LHCN-M2 (cell line): ENCODE results near the gene IPMK. TPM values are rescaled to one million over a fixed set of nuclear protein-coding genes. Genes with fewer than 3 reads are reported as not detected.

Experiments used
- DNase-seq: peaks from one replicate; pipeline ENCODE4 v3.0.0-alpha.2; 2012; ENCODE audit warnings: low read depth
- polyA plus RNA-seq: library from polyadenylated mRNA; unstranded; fragments of >200 nt; gene quantifications from one replicate; pipeline ENCODE4 v1.2.1, GENCODE V29; 2012; ENCODE audit warnings: missing spikeins
- total RNA-seq: library from RNA; depleted of rRNA; stranded (reverse); fragments of >200 nt; gene quantifications from 2 replicates; pipeline ENCODE4 v1.2.3, GENCODE V29; 2014; rRNA removed

IPMK gene
- total RNA-seq = 6.8 and 7.6 TPM in 2 replicates
- 1.1 TPM for polyA plus RNA-seq

- peak; percentile 89 for DNase-seq
Observed at GRCh38 chr10:58267713-58268453, at the start of gene IPMK. Gene IPMK, minus strand, starts transcription at chr10:58267894. Its CDS starts 283 bp downstream, at chr10:58267611.

DNA sequence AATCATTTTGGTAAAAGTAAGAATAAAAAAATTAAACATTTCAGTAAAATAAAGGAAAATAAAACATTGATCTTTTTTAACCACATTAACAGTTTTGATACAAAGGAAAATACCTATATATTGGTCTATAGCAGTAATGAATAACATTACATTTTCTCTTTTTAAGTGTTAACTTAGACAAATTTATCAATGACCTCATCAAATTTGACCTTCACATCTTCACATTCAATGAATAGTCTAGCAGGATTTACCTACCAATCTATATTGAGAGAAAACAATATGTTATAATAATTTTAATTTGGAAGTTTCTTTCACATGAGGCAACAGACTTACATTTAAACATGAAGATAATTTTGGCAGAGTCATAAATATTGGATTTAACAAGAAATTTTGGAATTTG, 49.2 kb upstream of the IPMK start:
- DNase-seq = no peak

DNA sequence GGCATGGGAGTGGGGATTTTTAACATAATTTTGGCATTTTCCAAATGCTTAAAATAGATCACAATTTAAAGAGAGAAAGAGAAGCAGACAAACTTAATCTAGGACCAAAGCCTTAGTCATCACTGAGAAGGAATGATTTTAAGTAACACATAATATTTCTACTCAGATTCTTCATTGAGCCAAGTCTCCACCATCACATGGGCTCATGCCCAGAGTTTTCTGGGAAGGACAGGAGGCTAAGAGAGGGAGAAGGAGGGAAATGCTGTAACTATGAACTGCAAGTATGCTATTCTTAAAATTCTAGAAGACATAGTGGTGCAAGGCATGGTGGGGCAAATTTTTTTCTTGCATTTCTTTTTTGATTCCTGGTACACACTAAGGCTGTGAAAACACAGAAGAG, 43.3 kb upstream of the IPMK start:
- DNase-seq = no peak

DNA sequence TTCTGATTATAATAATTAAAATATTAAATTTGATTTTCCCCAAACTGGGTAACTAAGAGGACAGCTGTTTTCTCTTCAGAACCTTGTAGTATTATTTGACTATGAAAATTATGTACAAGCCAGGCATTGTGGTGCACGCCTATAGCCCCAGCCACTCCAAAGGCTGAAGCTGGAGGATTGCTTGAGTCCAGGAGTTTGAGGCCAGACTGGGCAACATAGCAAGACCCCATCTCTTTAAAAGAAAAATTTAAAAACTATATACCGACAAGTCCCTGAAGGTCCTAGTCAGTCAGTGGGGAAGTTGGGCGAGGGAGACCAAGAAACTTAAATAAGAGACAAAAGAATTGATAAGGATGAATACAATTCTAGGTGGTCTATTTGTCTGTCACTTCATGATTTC, 40.0 kb upstream of the IPMK start:
- no peak for DNase-seq

- DNase-seq = no peak
Observed at GRCh38 chr10:58305821-58306220, 38.1 kb upstream of the IPMK start.

- DNase-seq = no peak
Observed at GRCh38 chr10:58304099-58304633, 36.5 kb upstream of the IPMK start.

- no peak for DNase-seq
Observed at GRCh38 chr10:58302254-58302653, 34.6 kb upstream of the IPMK start.

DNA sequence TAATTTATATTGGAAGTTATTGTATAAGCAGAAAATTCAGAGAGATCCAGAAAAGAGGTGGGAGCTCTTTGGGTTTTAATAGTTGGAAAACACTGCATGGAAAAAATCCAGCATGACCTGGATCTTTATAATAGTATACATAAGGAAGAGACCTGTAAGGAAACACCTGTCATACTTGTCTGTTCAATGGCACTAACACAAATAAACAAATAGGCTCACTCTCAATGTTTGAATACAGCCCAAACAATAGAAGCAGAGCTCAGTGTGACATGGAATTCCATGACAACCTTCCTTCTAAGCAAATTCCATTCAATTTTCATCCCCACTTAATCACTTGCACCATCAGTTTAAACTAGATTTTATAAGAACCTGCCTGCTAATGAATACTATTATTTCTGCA, 33.0 kb upstream of the IPMK start:
- no peak for DNase-seq

GRCh38 chr10:58299580-58299979, 31.9 kb upstream of the IPMK start:
- peak; percentile 46 for DNase-seq

DNA sequence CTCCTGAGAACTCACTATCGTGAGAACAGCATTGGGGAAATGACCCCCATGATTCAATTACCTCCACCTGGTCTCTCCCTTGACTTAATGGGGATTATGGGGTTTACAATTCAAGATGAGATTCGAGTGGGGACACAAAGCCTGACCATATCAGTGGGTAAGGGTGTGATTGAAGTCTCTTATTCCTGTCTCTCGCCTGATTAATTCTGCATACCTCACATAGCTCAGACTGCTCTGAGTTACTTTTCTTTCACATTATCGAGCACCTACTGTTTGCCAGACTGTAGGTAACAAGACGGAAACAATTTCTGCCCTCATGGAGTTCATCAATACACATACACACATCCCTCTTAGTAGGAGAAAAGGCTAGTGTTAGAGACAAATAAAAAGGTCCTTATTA, 26.3 kb upstream of the IPMK start:
- DNase-seq = no peak

- DNase-seq = peak; percentile 53
Observed at GRCh38 chr10:58291538-58292174, 24.0 kb upstream of the IPMK start.

GRCh38 chr10:58282615-58283014, 14.9 kb upstream of the IPMK start:
- DNase-seq = no peak

DNA sequence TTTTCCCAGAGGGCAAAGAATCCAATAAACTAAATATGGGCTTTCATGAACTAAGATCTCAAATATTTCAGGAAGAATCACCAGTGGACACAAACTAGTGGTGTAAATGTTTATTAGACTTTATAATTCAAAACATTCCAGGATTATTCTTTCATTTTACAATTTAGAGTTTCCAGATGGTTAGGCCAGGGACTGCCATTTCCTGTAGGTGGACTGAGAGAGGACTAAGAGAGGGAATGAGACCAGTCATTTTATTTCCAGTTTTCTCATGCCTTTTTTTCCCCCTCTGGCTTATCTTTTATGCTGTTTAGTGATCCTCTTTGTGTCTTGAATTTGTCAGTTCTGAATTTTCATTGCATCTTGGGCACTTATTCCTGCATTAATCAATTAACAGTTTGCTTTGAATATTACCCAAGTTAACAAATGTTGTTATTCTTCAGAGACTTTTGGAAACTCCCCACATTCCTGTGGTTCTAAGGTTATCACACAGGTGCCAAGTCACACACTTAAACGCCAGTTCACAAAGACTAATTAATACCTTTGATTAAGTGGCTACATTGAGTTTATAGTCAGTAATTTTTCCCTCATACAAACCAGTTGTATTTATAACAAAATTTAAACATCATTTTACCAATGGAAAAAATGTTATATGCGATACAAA, 13.5 kb upstream of the IPMK start:
- no peak for DNase-seq

- DNase-seq = no peak
Observed at GRCh38 chr10:58280477-58280876, 12.8 kb upstream of the IPMK start.

GRCh38 chr10:58278962-58279307, 11.2 kb upstream of the IPMK start:
- no peak for DNase-seq

DNA sequence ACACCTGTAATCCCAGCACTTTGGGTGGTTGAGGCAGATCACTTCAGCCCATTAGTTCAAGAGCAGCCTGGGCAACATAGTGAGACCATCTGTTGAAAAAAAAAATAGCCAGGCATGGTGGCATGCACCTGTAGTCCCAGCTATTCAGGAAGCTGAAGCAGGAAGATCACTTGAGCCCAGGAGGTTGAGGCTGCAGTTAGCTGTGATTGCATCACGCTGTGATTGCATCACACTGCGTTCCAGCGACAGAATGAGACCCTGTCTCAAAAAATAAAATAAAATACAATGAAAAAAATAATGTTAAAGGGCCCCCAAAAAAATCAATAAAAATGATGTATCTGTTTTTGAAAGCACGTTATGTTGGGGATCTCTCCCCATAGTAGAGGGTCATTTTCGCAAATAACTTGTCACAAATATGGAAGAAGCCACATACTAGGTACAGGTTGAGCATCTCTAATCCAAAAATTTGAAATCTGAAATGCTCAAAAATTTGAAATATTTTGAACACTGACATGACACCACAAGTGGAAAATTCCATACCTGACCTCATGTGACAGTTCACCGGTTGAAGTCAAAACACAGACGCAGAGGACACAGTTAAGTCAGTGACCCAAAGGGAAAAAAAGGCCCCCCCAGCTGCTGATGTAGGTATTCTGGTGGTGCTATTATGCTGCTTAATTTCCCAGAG, 10.7 kb upstream of the IPMK start:
- DNase-seq = no peak

DNA sequence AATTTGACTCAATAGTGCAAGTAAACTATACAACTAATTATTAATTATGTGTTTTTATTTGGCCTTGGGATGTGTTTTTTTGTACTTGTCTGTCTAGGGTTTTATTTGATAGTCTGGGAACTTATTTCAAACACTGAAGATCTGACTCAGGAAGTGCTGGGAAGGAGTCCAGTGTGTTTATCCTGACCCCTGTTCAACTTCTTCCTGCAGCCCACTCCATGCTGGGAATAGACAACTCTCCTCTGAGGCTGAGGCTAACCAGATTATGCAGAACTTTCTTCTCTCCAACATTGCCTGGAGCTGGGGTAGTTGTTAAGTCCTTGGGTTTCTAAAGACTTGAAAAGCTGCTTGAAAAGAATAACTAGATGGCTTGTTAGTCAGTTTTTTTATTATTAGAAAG, 8.2 kb upstream of the IPMK start:
- DNase-seq = peak; percentile 8

- DNase-seq = no peak
Observed at GRCh38 chr10:58275261-58275660, 7.6 kb upstream of the IPMK start.

DNA sequence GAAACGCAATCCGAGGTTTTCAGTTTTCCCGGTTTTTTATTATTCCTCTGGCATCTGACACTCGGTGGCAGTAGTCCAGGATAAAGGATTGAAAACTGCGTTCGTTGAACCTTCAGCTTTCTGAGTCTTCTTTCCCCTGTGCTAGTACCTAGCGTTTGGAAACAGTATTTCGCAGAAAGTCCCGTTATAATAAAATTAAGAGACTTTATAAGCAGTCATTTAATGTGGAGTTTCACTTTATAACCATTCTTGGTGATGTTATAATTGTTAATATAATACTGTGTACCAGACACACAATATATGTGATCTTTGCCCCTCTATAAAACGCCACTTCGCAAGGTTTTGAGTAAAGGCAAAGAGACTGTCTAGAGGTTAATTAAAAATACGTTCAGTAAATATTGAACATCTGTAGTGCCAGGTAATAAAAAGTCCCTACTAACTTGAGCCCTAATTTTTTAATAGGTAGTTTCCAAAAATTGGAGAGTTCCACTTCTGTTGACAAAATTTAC, 2.1 kb upstream of the IPMK start:
- DNase-seq = no peak

DNA sequence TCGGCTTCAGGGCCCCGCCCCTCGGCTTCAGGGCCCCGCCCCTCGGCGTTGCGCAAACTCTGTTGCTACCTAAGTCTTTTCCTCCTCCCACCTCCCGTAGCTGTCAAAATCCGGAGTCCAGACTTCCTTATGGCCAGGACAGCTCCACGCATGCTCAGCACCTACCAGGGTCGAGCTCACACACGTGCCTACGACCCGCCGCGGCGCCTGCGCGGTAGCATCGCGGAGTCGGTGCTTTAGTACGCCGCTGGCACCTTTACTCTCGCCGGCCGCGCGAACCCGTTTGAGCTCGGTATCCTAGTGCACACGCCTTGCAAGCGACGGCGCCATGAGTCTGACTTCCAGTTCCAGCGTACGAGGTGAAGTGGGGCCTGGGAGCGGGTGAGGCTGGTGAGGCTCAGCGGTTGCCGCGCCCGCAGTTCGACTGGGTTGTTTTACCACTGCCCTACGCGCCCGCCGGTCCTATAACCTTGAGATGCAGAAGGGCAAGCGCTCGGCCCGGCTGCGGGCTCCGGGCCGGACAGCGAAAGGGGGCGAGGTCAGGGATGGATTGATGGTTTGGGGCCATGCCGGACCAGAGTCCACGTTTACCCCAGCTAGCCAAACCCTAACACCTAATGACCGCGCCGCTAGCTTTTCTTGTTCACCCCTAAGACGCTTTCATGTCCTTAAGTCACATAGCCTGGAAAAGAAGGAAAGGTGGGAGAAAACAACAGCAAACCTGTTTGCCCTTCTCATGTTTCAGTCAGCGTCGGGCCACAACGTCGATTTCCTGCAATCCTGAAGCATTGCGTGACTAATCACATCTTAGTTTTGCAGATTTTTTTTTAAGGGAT, 1.5 kb upstream of the IPMK start, which contains the start of gene CISD1:
TSS of gene CISD1 (plus strand) at position 217 of the 836 bp plus-strand sequence. CDS start at position 329, 112 bp downstream.
- DNase-seq = peak; percentile 99

DNA sequence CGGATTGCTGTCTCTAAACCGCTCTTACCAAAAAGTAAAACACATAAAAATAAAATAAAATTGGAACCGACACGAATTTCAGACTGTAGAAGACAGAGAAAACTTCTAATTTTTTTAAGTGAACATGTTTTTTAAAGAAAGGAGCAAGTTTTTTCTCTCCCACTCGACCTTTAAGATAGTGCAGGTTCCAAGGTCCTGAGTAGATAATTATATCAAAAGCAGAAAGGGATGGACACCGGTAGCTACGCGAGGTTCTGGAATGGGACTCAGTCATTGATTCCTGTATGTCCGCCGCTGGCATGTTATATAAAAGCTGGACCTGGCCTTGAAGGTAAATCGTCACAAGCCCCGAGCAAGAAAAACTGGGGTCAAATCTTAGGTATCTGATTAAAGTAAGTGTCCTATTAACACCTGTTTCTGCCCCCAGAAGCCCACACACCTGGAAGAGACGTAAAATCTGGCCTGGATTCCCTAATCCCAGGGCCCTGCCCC, 806 bp upstream of the IPMK start:
- no peak for DNase-seq
